DOHH2 (cell line): ENCODE results near the gene MIS18A.

Experiments used
- H3F3A ChIP-seq: fragments of 200-600 bp; sonication (generic), shearing (Covaris generic); 2 replicates; pipeline ENCODE4 v1.6.0; 2016; ENCODE audit warnings: antibody characterized with exemption, mild to moderate bottlenecking; ENCODE audit not compliant: control insufficient read depth, insufficient read depth
- H3K27ac ChIP-seq: fragments of 200-600 bp; sonication (generic); 2 replicates; pipeline ENCODE4 v1.5.1; 2014; ENCODE audit warnings: low read depth, mild to moderate bottlenecking, low read length, moderate library complexity
- H3K27me3 ChIP-seq: fragments of 200-600 bp; sonication (generic); 2 replicates; pipeline ENCODE4 v1.6.1; 2014; ENCODE audit warnings: mild to moderate bottlenecking, low read length, mixed read lengths; ENCODE audit not compliant: control insufficient read depth
- H3K36me3 ChIP-seq: fragments of 200-600 bp; sonication (generic); 2 replicates; pipeline ENCODE4 v1.6.1; 2014; ENCODE audit warnings: mild to moderate bottlenecking, low read length, moderate library complexity, mixed read lengths; ENCODE audit not compliant: control insufficient read depth
- H3K4me1 ChIP-seq: fragments of 200-600 bp; sonication (generic); 2 replicates; pipeline ENCODE4 v1.6.1; 2014; ENCODE audit warnings: mild to moderate bottlenecking, low read length, mixed read lengths; ENCODE audit not compliant: control insufficient read depth
- H3K4me2 ChIP-seq: fragments of 200-600 bp; sonication (generic); 2 replicates; pipeline ENCODE4 v1.6.0; 2014; ENCODE audit warnings: mild to moderate bottlenecking, low read length, moderate library complexity
- H3K4me3 ChIP-seq: fragments of 200-600 bp; sonication (generic); 2 replicates; pipeline ENCODE4 v1.5.1; 2014; ENCODE audit warnings: mild to moderate bottlenecking, low read length, mixed read lengths
- H3K79me2 ChIP-seq: fragments of 200-600 bp; sonication (generic); 2 replicates; pipeline ENCODE4 v1.6.1; 2014; ENCODE audit warnings: mild to moderate bottlenecking, low read length, mixed read lengths; ENCODE audit not compliant: control insufficient read depth
- H3K9me2 ChIP-seq: fragments of 200-600 bp; sonication (generic); replicated peaks from 2 replicates; pipeline ENCODE4 v1.6.1; 2014; ENCODE audit warnings: mild to moderate bottlenecking, low read length, mixed read lengths; ENCODE audit not compliant: control insufficient read depth
- H3K9me3 ChIP-seq: fragments of 200-600 bp; sonication (generic); 2 replicates; pipeline ENCODE4 v1.6.1; 2014; ENCODE audit warnings: antibody characterized with exemption, low read length, mixed read lengths; ENCODE audit not compliant: control insufficient read depth, insufficient read depth
- H4K20me1 ChIP-seq: fragments of 200-600 bp; sonication (generic); 2 replicates; pipeline ENCODE4 v1.6.0; 2014; ENCODE audit warnings: low read depth, mild to moderate bottlenecking, antibody characterized with exemption, low read length, moderate library complexity; ENCODE audit not compliant: control insufficient read depth, insufficient read depth
- EZH2phosphoT487 ChIP-seq: fragments of 200-600 bp; sonication (generic); IDR thresholded peaks from 2 replicates; pipeline ENCODE4 v1.6.1; 2017; ENCODE audit warnings: borderline replicate concordance, mild to moderate bottlenecking, antibody characterized with exemption, low read length, moderate library complexity, mixed read lengths
- TF ChIP-seq, protein P1 (sequence below): fragments of 200-600 bp; sonication (generic); IDR thresholded peaks from one replicate; pipeline ENCODE4 v1.5.1; 2014; ENCODE audit warnings: antibody characterized with exemption, mild to moderate bottlenecking, low read depth, low read length; ENCODE audit not compliant: poor library complexity, severe bottlenecking

The MIS18A gene

GRCh38 chr21:32233055-32233546, 45.7 kb downstream of the MIS18A start:
- Histone ChIP-seq H3K9me2 (no peaks in the 10 kb centered on the region), H3F3A (no peaks in the 10 kb centered on the region), H4K20me1 (no peaks in the 10 kb centered on the region), H3K9me3 (0 out of 2 replicates have a peak, but pooled peaks cover 2% of the 10 kb centered on the region), H3K4me1 (no peaks in the 10 kb centered on the region), H3K4me3 (no peak overlapping the region), H3K27me3 (peaks cover 8% of the 10 kb centered on the region), H3K27ac (no peak overlapping the region), H3K4me2 (no peak overlapping the region), H3K79me2 (no peaks in the 10 kb centered on the region), H3K36me3 (no peaks in the 10 kb centered on the region)
- TF ChIP-seq, protein P1, sequence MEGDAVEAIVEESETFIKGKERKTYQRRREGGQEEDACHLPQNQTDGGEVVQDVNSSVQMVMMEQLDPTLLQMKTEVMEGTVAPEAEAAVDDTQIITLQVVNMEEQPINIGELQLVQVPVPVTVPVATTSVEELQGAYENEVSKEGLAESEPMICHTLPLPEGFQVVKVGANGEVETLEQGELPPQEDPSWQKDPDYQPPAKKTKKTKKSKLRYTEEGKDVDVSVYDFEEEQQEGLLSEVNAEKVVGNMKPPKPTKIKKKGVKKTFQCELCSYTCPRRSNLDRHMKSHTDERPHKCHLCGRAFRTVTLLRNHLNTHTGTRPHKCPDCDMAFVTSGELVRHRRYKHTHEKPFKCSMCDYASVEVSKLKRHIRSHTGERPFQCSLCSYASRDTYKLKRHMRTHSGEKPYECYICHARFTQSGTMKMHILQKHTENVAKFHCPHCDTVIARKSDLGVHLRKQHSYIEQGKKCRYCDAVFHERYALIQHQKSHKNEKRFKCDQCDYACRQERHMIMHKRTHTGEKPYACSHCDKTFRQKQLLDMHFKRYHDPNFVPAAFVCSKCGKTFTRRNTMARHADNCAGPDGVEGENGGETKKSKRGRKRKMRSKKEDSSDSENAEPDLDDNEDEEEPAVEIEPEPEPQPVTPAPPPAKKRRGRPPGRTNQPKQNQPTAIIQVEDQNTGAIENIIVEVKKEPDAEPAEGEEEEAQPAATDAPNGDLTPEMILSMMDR = no peak
- no peak for TF ChIP-seq EZH2phosphoT487

DNA sequence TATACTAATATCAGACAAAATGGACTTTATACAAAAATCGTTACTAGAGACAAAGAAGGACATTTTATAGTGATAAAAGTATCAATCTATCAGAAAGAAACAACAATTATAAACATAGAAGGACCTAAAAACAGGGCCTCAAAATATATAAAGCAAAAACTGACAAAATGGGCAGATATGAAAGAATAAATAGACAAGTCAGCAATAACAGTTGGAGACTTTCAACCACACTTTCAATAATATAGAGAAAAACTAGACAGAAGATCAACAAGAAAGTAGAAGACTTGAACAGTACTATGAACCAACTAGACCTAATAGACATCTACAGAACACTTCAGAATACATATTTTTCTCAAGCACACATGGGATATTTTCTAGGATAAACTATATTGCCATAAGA, 52.4 kb downstream of the MIS18A start:
- Histone ChIP-seq H3K27ac (no peak overlapping the region), H3K9me2 (no peaks in the 10 kb centered on the region)

More for the DNA sequence above, 52.4 kb downstream of the MIS18A start:
- Histone ChIP-seq H3K9me3 (no peaks in the 10 kb centered on the region), H3K27me3 (no peaks in the 10 kb centered on the region), H3K79me2 (no peaks in the 10 kb centered on the region), H3F3A (no peaks in the 10 kb centered on the region), H3K36me3 (no peaks in the 10 kb centered on the region), H3K4me2 (no peak overlapping the region), H4K20me1 (no peaks in the 10 kb centered on the region), H3K4me3 (no peak overlapping the region), H3K4me1 (no peaks in the 10 kb centered on the region)
- TF ChIP-seq, protein P1 = no peak
- no peak for TF ChIP-seq EZH2phosphoT487
